ENCODE measurements around the gene KLK12. TPM values are rescaled to one million over a fixed set of nuclear protein-coding genes. Genes with fewer than 3 reads are reported as not detected.

The KLK12 gene
- 1 to 10 TPM in 1 of 6 donors, under 1 TPM in 1, not detected in 4; 0.54 to 2.0 TPM for total RNA-seq

GRCh38 chr19:51034704-51035103 is at the start of gene KLK12:
Gene KLK12, minus strand, starts transcription at chr19:51035002. Its CDS starts 381 bp downstream, at chr19:51034621.
- H3K4me1 ChIP-seq = no peaks in the 10 kb centered on the region
- WGBS, 2 donors = 37 to 48% methylated on average over 11 of the region's 11 CpGs

DNA sequence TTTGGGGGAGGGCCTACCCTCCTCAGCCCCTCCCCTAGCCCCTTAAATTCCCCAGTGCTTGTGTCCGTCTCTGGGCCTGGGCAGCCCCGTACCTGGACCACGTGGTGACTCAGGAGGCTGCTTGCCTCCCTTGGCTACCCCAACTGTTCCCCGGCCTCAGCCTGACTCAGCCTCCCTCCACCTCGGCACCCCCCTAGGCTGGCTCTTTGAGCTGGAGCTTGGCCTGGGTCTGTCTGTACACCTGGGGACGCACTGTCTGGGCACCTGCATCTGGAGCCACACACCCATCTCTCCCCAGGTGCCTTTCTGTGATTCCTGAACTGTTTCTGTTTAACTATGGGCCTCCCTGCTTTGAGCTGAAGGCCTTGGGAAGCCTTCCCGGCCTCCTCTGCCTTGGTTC is 49.7 kb upstream of the KLK12 start:
- 82 to 87% methylated on average over 7 of the region's 7 CpGs for WGBS, 2 donors
- no peak for DNase-seq

More at GRCh38 chr19:51034704-51035103, at the start of gene KLK12:
- H3K36me3 ChIP-seq = no peaks in the 10 kb centered on the region
- no peak within 1 kb of the TSS for H3K4me3 ChIP-seq
- no peaks in the 10 kb centered on the region for H3K27me3 ChIP-seq
- no peak for TF ChIP-seq EP300 (IDR thresholded peaks at IDR 0.05)
- TF ChIP-seq, protein P1, sequence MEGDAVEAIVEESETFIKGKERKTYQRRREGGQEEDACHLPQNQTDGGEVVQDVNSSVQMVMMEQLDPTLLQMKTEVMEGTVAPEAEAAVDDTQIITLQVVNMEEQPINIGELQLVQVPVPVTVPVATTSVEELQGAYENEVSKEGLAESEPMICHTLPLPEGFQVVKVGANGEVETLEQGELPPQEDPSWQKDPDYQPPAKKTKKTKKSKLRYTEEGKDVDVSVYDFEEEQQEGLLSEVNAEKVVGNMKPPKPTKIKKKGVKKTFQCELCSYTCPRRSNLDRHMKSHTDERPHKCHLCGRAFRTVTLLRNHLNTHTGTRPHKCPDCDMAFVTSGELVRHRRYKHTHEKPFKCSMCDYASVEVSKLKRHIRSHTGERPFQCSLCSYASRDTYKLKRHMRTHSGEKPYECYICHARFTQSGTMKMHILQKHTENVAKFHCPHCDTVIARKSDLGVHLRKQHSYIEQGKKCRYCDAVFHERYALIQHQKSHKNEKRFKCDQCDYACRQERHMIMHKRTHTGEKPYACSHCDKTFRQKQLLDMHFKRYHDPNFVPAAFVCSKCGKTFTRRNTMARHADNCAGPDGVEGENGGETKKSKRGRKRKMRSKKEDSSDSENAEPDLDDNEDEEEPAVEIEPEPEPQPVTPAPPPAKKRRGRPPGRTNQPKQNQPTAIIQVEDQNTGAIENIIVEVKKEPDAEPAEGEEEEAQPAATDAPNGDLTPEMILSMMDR (IDR thresholded peaks at IDR 0.05) = no peak
- DNase-seq = no peak
- no peaks in the 10 kb centered on the region for H3K9me3 ChIP-seq
- no peak for ATAC-seq (ENCODE audit: low FRiP score in 2 of 2)
- H3K27ac ChIP-seq = no peak within 1 kb of the TSS

DNA sequence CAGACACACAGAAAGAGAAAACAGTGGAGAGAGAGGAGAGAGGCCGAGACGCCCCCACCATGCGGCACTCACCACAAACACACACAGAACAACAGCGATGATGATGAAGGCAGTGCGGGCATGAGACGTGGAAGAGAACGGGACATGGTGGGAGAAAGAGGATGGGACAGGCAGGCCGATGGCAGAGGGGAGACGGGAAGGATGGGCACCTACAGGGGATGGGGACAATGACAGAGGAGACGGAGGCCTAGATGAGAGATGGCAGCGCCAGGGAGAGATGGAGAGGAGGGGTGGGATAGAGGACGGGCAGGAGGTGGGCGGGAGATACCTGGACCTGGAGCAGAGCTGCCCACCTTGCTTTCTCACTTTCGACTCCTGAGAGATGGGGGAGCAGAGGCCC is 49.0 kb upstream of the KLK12 start:
- Histone ChIP-seq H3K27me3 (no peaks in the 10 kb centered on the region), H3K27ac (no peak overlapping the region), H3K4me3 (no peak overlapping the region), H3K4me1 (no peaks in the 10 kb centered on the region), H3K9me3 (no peaks in the 10 kb centered on the region), H3K36me3 (no peaks in the 10 kb centered on the region)
- TF ChIP-seq POLR2AphosphoS5 (IDR thresholded peaks at IDR 0.05) (no peak), POLR2A (IDR thresholded peaks at IDR 0.05) (no peak), EP300 (IDR thresholded peaks at IDR 0.05) (no peak)
- TF ChIP-seq, protein P1 (IDR thresholded peaks at IDR 0.05) = no peak
- ATAC-seq (ENCODE audit: low FRiP score in 2 of 2) (no peak), DNase-seq (no peak)
- WGBS, 2 donors = 69 to 77% methylated on average over 14 of the region's 14 CpGs

More for the DNA sequence above, 49.7 kb upstream of the KLK12 start:
- Histone ChIP-seq H3K27ac (no peak overlapping the region), H3K9me3 (no peaks in the 10 kb centered on the region), H3K27me3 (no peaks in the 10 kb centered on the region), H3K4me3 (no peak overlapping the region), H3K4me1 (no peaks in the 10 kb centered on the region), H3K36me3 (no peaks in the 10 kb centered on the region)
- ATAC-seq (ENCODE audit: low FRiP score in 2 of 2) = no peak
- TF ChIP-seq POLR2AphosphoS5 (IDR thresholded peaks at IDR 0.05) (no peak), POLR2A (IDR thresholded peaks at IDR 0.05) (no peak), EP300 (IDR thresholded peaks at IDR 0.05) (no peak)
- TF ChIP-seq, protein P1 (IDR thresholded peaks at IDR 0.05) = no peak

GRCh38 chr19:51083181-51083580 is 48.4 kb upstream of the KLK12 start:
- no peaks in the 10 kb centered on the region for H3K9me3 ChIP-seq
- no peaks in the 10 kb centered on the region for H3K27me3 ChIP-seq
- DNase-seq = no peak
- ATAC-seq (ENCODE audit: low FRiP score in 2 of 2) = no peak
- 35 to 44% methylated on average over 4 of the region's 4 CpGs for WGBS, 2 donors
- TF ChIP-seq POLR2AphosphoS5 (IDR thresholded peaks at IDR 0.05) = no peak
- H3K4me3 ChIP-seq = no peak overlapping the region
- no peaks in the 10 kb centered on the region for H3K36me3 ChIP-seq
- no peak overlapping the region for H3K27ac ChIP-seq
- no peaks in the 10 kb centered on the region for H3K4me1 ChIP-seq

- Histone ChIP-seq H3K4me1 (no peaks in the 10 kb centered on the region), H3K27me3 (no peaks in the 10 kb centered on the region), H3K4me3 (no peak within 1 kb of the TSS), H3K36me3 (no peaks in the 10 kb centered on the region), H3K27ac (no peak within 1 kb of the TSS), H3K9me3 (no peaks in the 10 kb centered on the region)
- no peak for ATAC-seq (ENCODE audit: low FRiP score in 2 of 2)
- TF ChIP-seq, protein P1 (IDR thresholded peaks at IDR 0.05) = no peak
- no peak for TF ChIP-seq POLR2AphosphoS5 (IDR thresholded peaks at IDR 0.05)
- no peak for DNase-seq
- WGBS, 2 donors = 33 to 37% methylated on average over 7 of the region's 7 CpGs
Observed at GRCh38 chr19:51082611-51083010, 47.8 kb upstream of the KLK12 start, which contains the start of gene KLK14. Gene KLK14, minus strand, starts transcription at chr19:51082887. Its CDS starts 273 bp downstream, at chr19:51082614.

Data from upper lobe of left lung (tissue), 6 donors.